ENCODE measurements around the gene BLOC1S4. TPM values are rescaled to one million over a fixed set of nuclear protein-coding genes. Genes with fewer than 3 reads are reported as not detected.
"Not testable (repeated sequence)": the region's sequence is repeated elsewhere in the genome, so short reads cannot be mapped to it uniquely, and the experiment has no call there.

Gene BLOC1S4
- total and polyA plus RNA-seq, 12 donors, result 6.5 to 31.7 (median 17.5) TPM

- H3K27me3 ChIP-seq, result no peaks in the 10 kb centered on the region
- no peak overlapping the region for H3K4me3 ChIP-seq
- DNase-seq, result no peak
- H3K27ac ChIP-seq, result no peak overlapping the region
- no peaks in the 10 kb centered on the region for H3K9me3 ChIP-seq (replicated peaks in 1 of 3)
- no peaks in the 10 kb centered on the region for H3K4me1 ChIP-seq (replicated peaks in 1 of 2)
- H3K36me3 ChIP-seq (replicated peaks in 1 of 2), result no peaks in the 10 kb centered on the region
- intact Hi-C loops (cut with DNase I), result no loop called here
- 75 to 89% (median 83%) methylated on average over 9 of the region's 9 CpGs for WGBS, 4 donors
- TF ChIP-seq POLR2A (IDR thresholded peaks at IDR 0.05) (no peak), CTCF (IDR thresholded peaks at IDR 0.05) (no peak)
Observed at GRCh38 chr4:6753891-6754290, 37.9 kb downstream of the BLOC1S4 start.

- H3K4me3 ChIP-seq, result no peak overlapping the region
- no peak overlapping the region for H3K27ac ChIP-seq
- DNase-seq, result no peak
- intact Hi-C loops (cut with DNase I), result no loop called here
- no peak for TF ChIP-seq POLR2A (IDR thresholded peaks at IDR 0.05)
- no peaks in the 10 kb centered on the region for H3K9me3 ChIP-seq (replicated peaks in 1 of 3)
- H3K4me1 ChIP-seq (replicated peaks in 1 of 2), result no peaks in the 10 kb centered on the region
- H3K27me3 ChIP-seq, result no peaks in the 10 kb centered on the region
- no peaks in the 10 kb centered on the region for H3K36me3 ChIP-seq (replicated peaks in 1 of 2)
- WGBS, 4 donors, result 95 to 98% (median 97%) methylated on average over 3 of the region's 3 CpGs
Observed at GRCh38 chr4:6754481-6755087, 38.6 kb downstream of the BLOC1S4 start.

GRCh38 chr4:6755088-6755753 lies 39.2 kb downstream of the BLOC1S4 start:
- WGBS, 4 donors, result 71 to 74% (median 72%) methylated on average over 5 of the region's 5 CpGs
- H3K4me1 ChIP-seq (replicated peaks in 1 of 2), result no peaks in the 10 kb centered on the region
- H3K36me3 ChIP-seq (replicated peaks in 1 of 2), result no peaks in the 10 kb centered on the region
- no peaks in the 10 kb centered on the region for H3K27me3 ChIP-seq
- no peaks in the 10 kb centered on the region for H3K9me3 ChIP-seq (replicated peaks in 1 of 3)
- peak in 3 of 7 donors; percentile 38 to 48 (median 43) for DNase-seq
- no peak overlapping the region for H3K4me3 ChIP-seq
- no peak for TF ChIP-seq CTCF (IDR thresholded peaks at IDR 0.05)
- TF ChIP-seq POLR2A (IDR thresholded peaks at IDR 0.05), result no peak
- no peak overlapping the region for H3K27ac ChIP-seq
- intact Hi-C loops (cut with DNase I), result no loop called here

- H3K9me3 ChIP-seq (replicated peaks in 1 of 3); H3K27ac ChIP-seq; H3K27me3 ChIP-seq; DNase-seq; H3K4me3 ChIP-seq; intact Hi-C loops (cut with DNase I); H3K36me3 ChIP-seq (replicated peaks in 1 of 2); H3K4me1 ChIP-seq (replicated peaks in 1 of 2): not testable (repeated sequence)
- 62 to 85% (median 67%) methylated on average over 2 to 4 of the region's 6 CpGs for WGBS, 4 donors
Observed at GRCh38 chr4:6756345-6756744, 40.4 kb downstream of the BLOC1S4 start.

- 75 to 84% (median 78%) methylated on average over 4 of the region's 4 CpGs for WGBS, 4 donors
- no peak overlapping the region for H3K27ac ChIP-seq
- no peak for DNase-seq
- H3K27me3 ChIP-seq, result no peaks in the 10 kb centered on the region
- intact Hi-C loops (cut with DNase I), result no loop called here
- H3K4me1 ChIP-seq (replicated peaks in 1 of 2), result no peaks in the 10 kb centered on the region
- H3K36me3 ChIP-seq (replicated peaks in 1 of 2), result no peaks in the 10 kb centered on the region
- H3K9me3 ChIP-seq (replicated peaks in 1 of 3), result no peaks in the 10 kb centered on the region
- TF ChIP-seq CTCF (IDR thresholded peaks at IDR 0.05) (no peak), POLR2A (IDR thresholded peaks at IDR 0.05) (no peak)
- no peak overlapping the region for H3K4me3 ChIP-seq
Observed at GRCh38 chr4:6758728-6759127, 42.8 kb downstream of the BLOC1S4 start.
